BLaER1 treated with 17β-estradiol and CSF1 and Interleukin-3, amounts not matched to agents 10 nM and 100 nM (cell line): ENCODE measurements around the gene NAP1L4.

Source experiments
- H3K27ac ChIP-seq, 11 experiments: shearing (Covaris generic); formaldehyde crosslinking; 2 replicates each; pipeline ENCODE4 v1.8.1; 2022
- H3K27me3 ChIP-seq, 11 experiments: shearing (Covaris generic); formaldehyde crosslinking; 2 replicates each; pipeline ENCODE4 v1.8.1; 2022
- H3K36me3 ChIP-seq, 11 experiments: shearing (Covaris generic); formaldehyde crosslinking; 2 replicates each; pipeline ENCODE4 v1.8.1; 2022
- H3K4me1 ChIP-seq, 10 experiments: shearing (Covaris generic); formaldehyde crosslinking; 2 replicates each; pipeline ENCODE4 v1.8.1; 2022
- H3K4me2 ChIP-seq, 11 experiments: shearing (Covaris generic); formaldehyde crosslinking; 2 replicates each; pipeline ENCODE4 v1.8.1; 2022
- H3K4me3 ChIP-seq, 10 experiments: shearing (Covaris generic); formaldehyde crosslinking; 2 replicates each; pipeline ENCODE4 v1.8.1; 2022
- H3K9ac ChIP-seq, 11 experiments: shearing (Covaris generic); formaldehyde crosslinking; 2 replicates each; pipeline ENCODE4 v1.8.1; 2022
- H3K9me3 ChIP-seq, 11 experiments: shearing (Covaris generic); formaldehyde crosslinking; replicated peaks in 1 of 11; 2 replicates each; pipeline ENCODE4 v1.8.1; 2022
- H4K20me1 ChIP-seq, 11 experiments: shearing (Covaris generic); formaldehyde crosslinking; 2 replicates each; pipeline ENCODE4 v1.8.1; 2022
- Cebpa-rat ChIP-seq, 11 experiments: shearing (Covaris generic); IDR thresholded peaks; 2 replicates each; pipeline ENCODE4 v1.8.1; 2022

NAP1L4 gene

DNA sequence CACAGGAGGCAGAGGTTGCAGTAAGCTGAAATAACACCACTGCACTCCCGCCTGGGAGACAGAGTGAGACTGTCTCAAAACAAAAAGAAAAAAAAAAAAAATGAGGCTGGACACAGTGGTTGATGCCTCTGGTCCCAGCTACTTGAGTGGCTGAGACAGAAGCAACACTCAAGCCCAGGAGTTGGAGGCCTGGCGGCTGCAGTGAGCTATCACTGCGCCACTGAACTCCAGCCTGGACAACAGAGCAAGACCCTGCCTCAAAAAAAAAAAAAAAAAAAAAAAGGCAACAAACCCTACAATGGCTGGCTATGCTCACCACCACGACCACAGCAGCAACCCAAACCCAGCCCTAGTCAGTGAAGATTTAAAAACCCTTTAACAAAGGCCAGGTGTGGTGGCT, 8.2 kb downstream of the NAP1L4 start:
- Histone ChIP-seq H3K4me3 (no peak overlapping the region), H3K4me1 (peaks cover 13 to 25% (median 15%) of the 10 kb centered on the region in 10 experiments), H3K9ac (0 out of 22 replicates have a peak overlapping the region, but pooled peaks of 1 of the 11 experiments have one; percentile 20), H4K20me1 (peaks cover 96 to 100% (median 100%) of the 10 kb centered on the region in 11 experiments), H3K9me3 (no peaks in the 10 kb centered on the region), H3K27me3 (no peaks in the 10 kb centered on the region), H3K27ac (no peak overlapping the region), H3K36me3 (peaks cover 19 to 97% (median 73%) of the 10 kb centered on the region in 11 experiments), H3K4me2 (no peak overlapping the region)
- no peak for TF ChIP-seq Cebpa-rat (IDR thresholded peaks at IDR 0.05)

DNA sequence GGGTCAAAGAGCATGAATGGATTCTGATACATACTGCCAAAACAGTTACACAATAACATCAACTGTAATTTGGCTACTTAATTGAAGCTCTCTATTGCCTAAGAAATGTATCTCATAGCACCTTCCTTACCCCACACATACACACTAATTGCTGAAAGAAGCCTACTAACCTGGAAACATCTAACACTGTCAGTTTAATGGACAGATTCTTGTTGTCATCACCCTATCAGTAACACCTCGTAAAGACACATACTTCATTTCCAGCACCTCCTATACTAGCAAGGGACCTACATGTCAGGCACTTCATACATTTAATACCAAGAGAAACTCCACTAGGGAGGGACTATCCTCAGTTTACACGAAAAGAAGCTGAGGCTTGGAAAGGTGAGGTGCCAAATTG, 9.9 kb downstream of the NAP1L4 start:
- H3K4me2 ChIP-seq, result no peak overlapping the region
- no peak for TF ChIP-seq Cebpa-rat (IDR thresholded peaks at IDR 0.05)

DNA sequence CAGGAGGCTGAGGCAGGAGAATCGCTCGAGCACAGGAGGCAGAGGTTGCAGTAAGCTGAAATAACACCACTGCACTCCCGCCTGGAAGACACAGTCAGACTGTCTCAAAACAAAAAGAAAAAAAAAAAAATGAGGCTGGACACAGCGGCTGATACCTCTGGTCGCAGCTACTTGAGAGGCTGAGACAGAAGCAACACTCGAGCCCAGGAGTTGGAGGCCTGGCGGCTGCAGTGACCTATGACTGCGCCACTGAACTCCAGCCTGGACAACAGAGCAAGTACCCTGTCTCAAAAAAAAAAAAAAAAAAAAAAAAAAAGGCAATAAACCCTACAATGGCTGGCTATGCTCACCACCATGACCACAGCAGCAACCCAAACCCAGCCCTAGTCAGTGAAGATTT, 11.0 kb downstream of the NAP1L4 start:
- H3K27ac ChIP-seq, result no peak overlapping the region
- no peak overlapping the region for H3K4me2 ChIP-seq
- peaks cover 0 to 5% (median 0%) of the 10 kb centered on the region in 10 experiments; a peak in 3 of 20 replicates for H3K4me1 ChIP-seq
- peaks cover 95 to 100% (median 100%) of the 10 kb centered on the region in 11 experiments for H4K20me1 ChIP-seq
- H3K9ac ChIP-seq, result 0 out of 22 replicates have a peak overlapping the region, but pooled peaks of 1 of the 11 experiments have one; percentile 22
- no peaks in the 10 kb centered on the region for H3K9me3 ChIP-seq
- no peaks in the 10 kb centered on the region for H3K27me3 ChIP-seq
- peaks cover 42 to 97% (median 77%) of the 10 kb centered on the region in 11 experiments for H3K36me3 ChIP-seq
- no peak overlapping the region for H3K4me3 ChIP-seq
- no peak for TF ChIP-seq Cebpa-rat (IDR thresholded peaks at IDR 0.05)

More for the DNA sequence above, 9.9 kb downstream of the NAP1L4 start:
- Histone ChIP-seq H3K36me3 (peaks cover 35 to 97% (median 76%) of the 10 kb centered on the region in 11 experiments), H3K27me3 (no peaks in the 10 kb centered on the region), H3K9ac (no peak overlapping the region; a peak in 1 of 22 replicates), H3K9me3 (no peaks in the 10 kb centered on the region), H3K4me3 (no peak overlapping the region), H3K4me1 (peaks cover 0 to 8% (median 0%) of the 10 kb centered on the region in 10 experiments; a peak in 6 of 20 replicates), H3K27ac (no peak overlapping the region), H4K20me1 (peaks cover 94 to 100% (median 100%) of the 10 kb centered on the region in 11 experiments)

DNA sequence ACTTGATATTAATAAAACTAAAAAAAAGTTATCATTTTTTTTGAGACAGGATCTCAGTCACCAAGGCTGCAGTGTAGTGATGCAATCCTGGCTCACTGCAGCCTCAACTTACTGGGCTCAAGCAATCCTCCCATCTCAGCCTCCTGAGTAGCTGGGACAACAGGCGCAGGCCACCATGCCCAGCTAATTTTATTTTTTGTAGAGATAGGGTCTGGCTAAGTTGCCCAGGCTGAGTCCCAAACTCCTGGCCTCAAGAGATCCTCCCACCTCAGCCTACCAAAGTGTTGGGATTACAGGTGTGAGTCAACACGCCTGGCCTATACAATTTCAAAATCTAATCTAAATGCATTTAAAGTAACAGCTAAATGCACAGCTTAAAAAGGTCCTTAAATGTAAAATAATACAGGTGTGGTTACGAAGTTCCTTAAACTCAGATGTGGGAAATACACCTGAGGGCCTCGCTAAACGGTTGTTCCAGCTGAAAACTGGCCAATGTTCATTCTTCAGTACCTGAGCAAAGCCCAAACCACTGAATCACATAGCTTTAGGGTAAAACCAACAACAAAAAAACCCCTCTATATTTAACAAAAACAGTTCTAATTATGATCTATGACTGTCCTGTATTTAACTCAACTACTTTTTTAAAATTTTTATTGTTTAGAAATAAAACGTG, 11.8 kb downstream of the NAP1L4 start:
- H3K4me1 ChIP-seq, result peaks cover 0 to 5% (median 0%) of the 10 kb centered on the region in 10 experiments; a peak in 1 of 20 replicates
- no peak overlapping the region for H3K9ac ChIP-seq
- H3K4me3 ChIP-seq, result no peak overlapping the region
- no peak overlapping the region for H3K27ac ChIP-seq
- H4K20me1 ChIP-seq, result peaks cover 96 to 100% (median 100%) of the 10 kb centered on the region in 11 experiments
- H3K36me3 ChIP-seq, result peaks cover 50 to 97% (median 82%) of the 10 kb centered on the region in 11 experiments
- no peaks in the 10 kb centered on the region for H3K27me3 ChIP-seq
- no peak overlapping the region for H3K4me2 ChIP-seq
- TF ChIP-seq Cebpa-rat (IDR thresholded peaks at IDR 0.05), result no peak
- no peaks in the 10 kb centered on the region for H3K9me3 ChIP-seq

DNA sequence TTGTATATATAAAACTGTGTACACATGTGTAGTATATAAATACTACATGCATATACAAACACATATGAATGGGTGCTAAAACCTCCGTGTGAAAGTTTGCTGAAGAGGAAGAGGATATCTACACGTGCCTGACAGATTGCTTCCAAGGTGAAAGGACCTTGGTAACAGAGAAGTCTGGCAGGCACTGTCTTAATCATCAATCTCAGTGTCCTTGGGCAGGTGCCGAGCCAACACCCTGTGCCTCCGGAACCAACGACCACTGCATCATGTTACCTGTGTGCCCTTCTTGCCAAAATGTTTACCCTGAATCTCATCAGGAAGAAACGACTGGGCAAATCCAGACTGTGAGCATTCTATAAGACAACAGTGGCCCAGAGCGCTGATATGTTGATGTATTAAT, 15.0 kb downstream of the NAP1L4 start:
- Histone ChIP-seq H3K9me3 (no peaks in the 10 kb centered on the region), H3K27me3 (no peaks in the 10 kb centered on the region), H3K4me2 (no peak overlapping the region), H3K36me3 (peaks cover 74 to 97% (median 90%) of the 10 kb centered on the region in 11 experiments), H3K4me1 (0 out of 20 replicates have a peak, but pooled peaks cover 0 to 4% (median 0%) of the 10 kb centered on the region in 10 experiments), H3K9ac (no peak overlapping the region), H3K4me3 (no peak overlapping the region), H4K20me1 (peaks cover 93 to 100% (median 100%) of the 10 kb centered on the region in 11 experiments), H3K27ac (no peak overlapping the region)
- TF ChIP-seq Cebpa-rat (IDR thresholded peaks at IDR 0.05), result no peak

DNA sequence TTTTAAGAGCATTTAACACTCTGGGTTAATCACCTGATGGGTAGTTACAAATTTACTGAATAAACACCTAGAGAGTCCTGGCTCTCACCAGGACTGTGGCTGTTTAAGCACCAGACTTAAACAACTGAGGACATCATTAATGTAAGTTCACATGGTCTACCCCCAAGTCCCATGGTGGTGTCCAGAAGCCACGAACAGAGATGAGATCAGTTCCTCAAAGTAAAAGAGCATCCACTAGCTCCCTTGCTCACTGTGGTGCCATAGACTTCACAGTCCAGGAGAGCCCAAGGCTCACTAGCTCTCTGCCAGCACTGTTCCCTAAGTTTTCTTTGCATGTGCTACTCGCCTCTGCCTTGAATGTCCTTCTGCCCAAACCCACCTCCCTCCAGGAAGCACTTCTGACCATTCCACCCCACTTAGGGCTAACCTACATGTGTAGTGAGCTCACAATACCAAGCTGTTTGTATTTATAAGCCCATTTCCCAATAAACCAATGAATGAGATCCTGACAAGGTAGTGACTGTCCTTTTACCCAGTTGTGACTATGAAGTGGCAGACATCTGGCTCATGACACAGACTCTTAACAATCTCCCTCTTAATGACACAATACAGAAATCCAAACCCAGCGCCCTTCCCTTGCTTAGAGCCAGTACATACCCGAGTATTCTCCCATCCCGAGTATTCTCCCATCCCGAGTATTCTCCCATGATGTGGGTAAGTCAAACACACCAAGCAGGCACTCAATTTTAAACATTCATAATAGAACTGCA, 15.7 kb downstream of the NAP1L4 start:
- no peaks in the 10 kb centered on the region for H3K9me3 ChIP-seq
- H3K9ac ChIP-seq, result peak overlapping the region in 3 of 11 experiments; percentile 6 to 24 (median 20); a peak in 1 of 22 replicates
- 0 out of 20 replicates have a peak, but pooled peaks cover 0 to 4% (median 0%) of the 10 kb centered on the region in 10 experiments for H3K4me1 ChIP-seq
- H4K20me1 ChIP-seq, result peaks cover 88 to 100% (median 99%) of the 10 kb centered on the region in 11 experiments
- peaks cover 81 to 100% (median 92%) of the 10 kb centered on the region in 11 experiments for H3K36me3 ChIP-seq
- no peaks in the 10 kb centered on the region for H3K27me3 ChIP-seq
- H3K4me2 ChIP-seq, result no peak overlapping the region
- no peak overlapping the region for H3K27ac ChIP-seq
- no peak overlapping the region for H3K4me3 ChIP-seq
- no peak; a peak in 1 of 22 replicates for TF ChIP-seq Cebpa-rat (IDR thresholded peaks at IDR 0.05)

DNA sequence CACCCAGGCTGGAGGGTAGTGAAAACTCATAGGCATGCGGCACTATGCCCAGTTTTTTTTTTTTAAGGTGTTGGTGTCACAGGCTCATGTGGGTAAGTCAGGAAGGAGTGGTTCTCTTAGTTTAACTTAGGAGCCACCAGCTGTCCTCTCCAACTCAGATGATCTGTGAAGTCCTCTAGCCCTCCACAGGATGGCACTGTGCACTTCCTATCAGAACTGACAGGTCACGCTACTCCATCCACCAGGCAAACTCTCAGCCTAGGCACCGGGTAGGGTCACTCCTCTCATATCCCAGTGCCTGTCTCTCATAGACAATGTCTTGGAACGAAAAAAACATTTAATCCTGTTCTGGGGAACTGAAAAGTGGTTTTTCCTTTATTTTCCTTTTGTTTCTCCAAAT, 16.5 kb downstream of the NAP1L4 start:
- Histone ChIP-seq H3K27ac (no peak overlapping the region), H3K36me3 (peaks cover 90 to 100% (median 99%) of the 10 kb centered on the region in 11 experiments), H4K20me1 (peaks cover 79 to 100% (median 98%) of the 10 kb centered on the region in 11 experiments), H3K9me3 (no peaks in the 10 kb centered on the region), H3K4me2 (no peak overlapping the region), H3K9ac (no peak overlapping the region), H3K4me1 (0 out of 20 replicates have a peak, but pooled peaks cover 0 to 4% (median 0%) of the 10 kb centered on the region in 10 experiments), H3K27me3 (no peaks in the 10 kb centered on the region), H3K4me3 (no peak overlapping the region)
- no peak for TF ChIP-seq Cebpa-rat (IDR thresholded peaks at IDR 0.05)

DNA sequence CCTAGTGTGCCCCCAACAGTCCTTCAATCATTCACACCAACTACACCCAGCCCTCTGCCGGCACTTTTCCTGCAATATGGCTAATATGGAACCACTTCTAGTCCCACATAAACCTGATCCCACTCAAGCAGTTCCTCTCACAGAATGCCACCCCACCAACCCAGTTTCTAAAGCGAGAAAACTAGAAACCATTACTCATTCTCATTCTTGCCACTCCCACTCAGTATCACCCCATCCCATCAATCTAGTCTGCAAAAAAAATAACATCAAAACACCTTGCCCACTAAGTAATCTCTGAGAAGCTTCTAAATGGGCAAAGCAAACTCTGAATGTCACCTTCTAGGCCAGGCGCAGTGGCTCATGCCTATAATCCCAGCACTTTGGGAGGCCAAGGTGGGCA, 17.9 kb downstream of the NAP1L4 start:
- Histone ChIP-seq H3K9ac (no peak overlapping the region), H3K4me3 (no peak overlapping the region), H3K27ac (no peak overlapping the region), H3K36me3 (peaks cover 97 to 100% (median 100%) of the 10 kb centered on the region in 11 experiments), H3K4me2 (no peak overlapping the region), H3K4me1 (0 out of 20 replicates have a peak, but pooled peaks cover 0 to 4% (median 0%) of the 10 kb centered on the region in 10 experiments), H3K9me3 (no peaks in the 10 kb centered on the region), H3K27me3 (no peaks in the 10 kb centered on the region), H4K20me1 (peaks cover 74 to 100% (median 98%) of the 10 kb centered on the region in 11 experiments)
- no peak for TF ChIP-seq Cebpa-rat (IDR thresholded peaks at IDR 0.05)
